Cardiac fibroblast (primary cell): Measurements from ENCODE around the gene PAQR5.

Source experiments
- DNase-seq, 2 donors: peaks; one replicate each; pipeline versions ENCODE4 v3.0.0 to v3.0.0-alpha.2; 2010; ENCODE audit warnings: low read depth in 2 of 2
- H3K4me3 ChIP-seq, 2 donors: replicated peaks in 1 of 2; 1 replicate in 1 of 2; 2 replicates in 1 of 2; pipeline ENCODE4 v1.5.1; 2011; ENCODE audit warnings: low read depth in 2 of 2, low read length in 2 of 2, mild to moderate bottlenecking in 2 of 2, moderate library complexity in 1 of 2
- CTCF ChIP-seq: IDR thresholded peaks from one replicate; pipeline ENCODE4 v1.5.1; 2011; ENCODE audit warnings: low read depth, mild to moderate bottlenecking, low read length, inconsistent platforms

PAQR5 gene

GRCh38 chr15:69410248-69410874 lies 111.6 kb downstream of the PAQR5 start:
- H3K4me3 ChIP-seq = no peak overlapping the region
- DNase-seq = peak in 1 of 2 donors; percentile 32
- peak; percentile 20 for TF ChIP-seq CTCF

DNA sequence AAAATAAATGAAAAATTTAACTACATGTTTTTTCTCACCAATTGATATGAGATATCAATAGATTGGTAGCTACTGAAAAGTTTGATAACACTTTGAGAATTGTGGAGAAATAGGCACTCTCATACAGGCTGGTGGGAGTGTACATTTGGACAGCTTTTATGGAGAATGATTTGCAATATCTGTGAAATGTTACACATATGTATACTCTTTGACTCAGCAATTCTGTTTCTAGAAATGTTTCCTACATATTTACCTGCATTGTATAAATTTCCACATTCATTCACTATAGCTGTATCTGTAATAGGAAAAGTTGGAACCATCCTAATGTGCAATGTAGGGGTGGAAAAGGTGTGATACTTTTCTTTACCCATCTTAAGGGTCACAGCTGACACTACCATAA lies 113.6 kb downstream of the PAQR5 start:
- H3K4me3 ChIP-seq = no peak overlapping the region
- TF ChIP-seq CTCF = no peak
- DNase-seq = no peak

DNA sequence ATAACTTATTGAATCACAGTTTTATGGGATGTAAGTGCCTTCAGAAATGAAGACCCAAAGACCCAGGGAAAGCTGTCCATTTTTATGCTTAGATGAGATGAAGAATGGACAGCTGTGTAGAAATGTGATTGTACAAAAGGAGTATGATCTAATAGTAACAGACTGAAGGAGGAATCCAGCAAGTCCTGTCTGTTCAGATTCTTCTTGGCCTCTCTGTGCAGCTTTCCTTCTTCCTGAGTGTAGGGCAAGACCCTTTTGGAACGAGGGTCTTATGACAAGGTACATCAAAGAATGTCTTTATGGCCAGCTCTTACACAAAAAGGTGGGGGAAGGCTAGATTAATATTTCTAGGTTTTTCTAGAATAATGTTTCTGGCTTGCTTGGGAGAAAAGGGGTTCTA lies 114.0 kb downstream of the PAQR5 start:
- no peak for DNase-seq
- H3K4me3 ChIP-seq = no peak overlapping the region
- no peak for TF ChIP-seq CTCF

- no peak for TF ChIP-seq CTCF
- peak within 1 kb of the TSS; percentile 97 to 98 for H3K4me3 ChIP-seq
- DNase-seq = peak; percentile 94 to 96
Observed at GRCh38 chr15:69413822-69414700, 115.3 kb downstream of the PAQR5 start, which contains the start of gene KIF23. KIF23 (plus strand) TSS chr15:69414349; CDS start chr15:69414466, 117 bp downstream.

- DNase-seq = peak; percentile 93 to 97
- peak overlapping the region; percentile 97 to 98 for H3K4me3 ChIP-seq
- TF ChIP-seq CTCF = no peak
Observed at GRCh38 chr15:69414701-69415167, 116.0 kb downstream of the PAQR5 start.

GRCh38 chr15:69415381-69415780 lies 116.7 kb downstream of the PAQR5 start:
- peak overlapping the region; percentile 97 to 98 for H3K4me3 ChIP-seq
- TF ChIP-seq CTCF = no peak
- DNase-seq = peak; percentile 36 to 67
